ENCODE data around the gene PPP2R2D.

Gene PPP2R2D

GRCh38 chr10:131900350-131901152 is at the start of gene PPP2R2D:
Gene PPP2R2D, plus strand, starts transcription at chr10:131901008. Its CDS starts 141 bp downstream, at chr10:131901149.
- DNase-seq, result peak; percentile 94

DNA sequence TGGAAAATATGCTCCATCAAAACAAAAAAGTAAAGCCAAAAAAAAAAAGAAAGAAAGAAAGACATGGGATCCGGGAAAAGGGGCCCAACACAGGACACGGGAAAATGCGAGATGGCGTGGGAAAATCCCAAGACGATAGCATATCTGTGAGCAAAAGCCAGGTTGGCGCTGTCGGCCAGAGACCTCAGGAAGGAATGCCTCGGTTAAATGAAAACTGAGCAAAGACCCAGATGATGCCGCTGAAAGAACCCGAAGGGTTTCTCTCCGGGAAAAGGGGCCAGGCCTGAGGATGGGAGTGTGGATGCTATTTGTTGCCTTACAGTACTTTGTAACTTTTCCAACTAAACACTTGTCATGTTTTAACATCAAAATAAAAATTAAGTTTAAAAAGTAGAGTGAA is 49.5 kb upstream of the PPP2R2D start:
- no peak for DNase-seq

GRCh38 chr10:131852176-131852822 is 48.5 kb upstream of the PPP2R2D start:
- no peak for DNase-seq

DNA sequence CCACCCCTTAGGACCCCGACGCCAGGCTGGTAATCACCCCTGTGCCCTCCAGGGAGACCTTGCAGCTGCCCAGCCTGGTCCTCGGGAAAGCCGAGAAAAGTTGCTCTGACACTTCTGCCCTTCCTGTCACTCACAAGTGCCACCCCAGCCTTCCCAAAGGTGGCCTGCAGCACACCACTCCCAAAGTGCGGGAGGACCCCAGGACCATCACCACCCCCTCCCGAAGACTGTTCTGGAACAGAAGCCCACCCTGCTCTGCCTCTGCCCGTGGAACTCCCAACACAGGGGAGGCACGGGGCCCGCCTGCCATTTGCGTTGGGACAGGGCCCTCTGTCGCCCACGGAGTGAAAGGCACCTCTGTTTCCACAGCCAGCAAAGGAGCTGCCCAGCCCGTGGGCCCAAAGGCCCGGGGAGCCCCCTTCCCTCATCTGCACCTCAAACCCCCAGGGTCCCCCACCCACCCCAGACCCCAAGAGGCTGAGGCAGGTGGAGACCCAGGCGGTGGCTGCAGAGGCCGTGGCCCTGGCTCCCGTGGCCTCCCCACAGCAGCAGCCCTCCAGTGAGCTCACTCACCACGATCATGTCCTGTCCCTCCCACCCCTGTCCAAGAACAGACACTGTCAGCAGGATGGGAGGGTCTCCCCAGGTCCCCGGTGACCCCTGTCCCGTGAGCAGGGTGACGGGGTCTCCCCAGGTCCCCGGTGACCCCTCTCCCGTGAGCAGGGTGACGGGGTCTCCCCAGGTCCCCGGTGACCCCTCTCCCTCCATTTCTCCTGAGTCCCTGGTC is 47.8 kb upstream of the PPP2R2D start:
- no peak for DNase-seq

- DNase-seq, result no peak
Observed at GRCh38 chr10:131853610-131853964, 47.2 kb upstream of the PPP2R2D start.

DNA sequence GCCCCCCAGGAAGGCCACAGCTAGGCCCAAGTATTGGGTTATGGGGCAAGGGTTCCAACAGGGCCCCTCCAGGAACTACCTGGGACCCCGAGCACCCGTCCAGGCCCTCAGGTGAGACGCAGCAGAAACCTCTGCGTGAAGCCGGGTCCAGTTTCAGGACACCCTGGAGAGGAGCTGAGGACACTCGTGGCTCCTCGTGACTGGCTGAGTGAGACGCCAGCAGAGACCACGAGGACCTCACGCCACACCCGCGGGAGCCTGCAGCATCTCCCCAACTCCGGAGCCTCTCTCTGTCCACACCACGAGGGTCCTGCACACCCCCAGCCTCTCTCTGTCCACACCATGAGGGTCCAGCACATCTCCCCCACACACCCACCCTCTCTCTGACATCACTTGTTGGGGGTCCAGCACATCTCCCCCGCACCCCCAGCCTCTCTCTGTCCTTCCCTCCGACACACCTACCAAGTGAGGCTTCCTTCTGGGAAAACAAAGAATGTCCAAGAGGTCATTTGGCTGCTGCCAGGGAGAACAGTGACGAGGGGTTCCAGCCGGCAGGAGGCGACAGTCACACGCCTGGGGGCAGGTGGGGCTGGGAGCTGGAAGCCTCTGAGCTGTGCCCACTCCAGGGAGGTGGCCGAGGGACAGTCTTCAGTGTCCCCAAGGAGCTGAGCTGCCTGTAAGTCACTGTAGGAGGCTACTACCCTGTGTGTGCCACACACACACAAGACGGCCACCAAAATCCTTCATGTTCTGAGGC is 46.1 kb upstream of the PPP2R2D start:
- no peak for DNase-seq

DNA sequence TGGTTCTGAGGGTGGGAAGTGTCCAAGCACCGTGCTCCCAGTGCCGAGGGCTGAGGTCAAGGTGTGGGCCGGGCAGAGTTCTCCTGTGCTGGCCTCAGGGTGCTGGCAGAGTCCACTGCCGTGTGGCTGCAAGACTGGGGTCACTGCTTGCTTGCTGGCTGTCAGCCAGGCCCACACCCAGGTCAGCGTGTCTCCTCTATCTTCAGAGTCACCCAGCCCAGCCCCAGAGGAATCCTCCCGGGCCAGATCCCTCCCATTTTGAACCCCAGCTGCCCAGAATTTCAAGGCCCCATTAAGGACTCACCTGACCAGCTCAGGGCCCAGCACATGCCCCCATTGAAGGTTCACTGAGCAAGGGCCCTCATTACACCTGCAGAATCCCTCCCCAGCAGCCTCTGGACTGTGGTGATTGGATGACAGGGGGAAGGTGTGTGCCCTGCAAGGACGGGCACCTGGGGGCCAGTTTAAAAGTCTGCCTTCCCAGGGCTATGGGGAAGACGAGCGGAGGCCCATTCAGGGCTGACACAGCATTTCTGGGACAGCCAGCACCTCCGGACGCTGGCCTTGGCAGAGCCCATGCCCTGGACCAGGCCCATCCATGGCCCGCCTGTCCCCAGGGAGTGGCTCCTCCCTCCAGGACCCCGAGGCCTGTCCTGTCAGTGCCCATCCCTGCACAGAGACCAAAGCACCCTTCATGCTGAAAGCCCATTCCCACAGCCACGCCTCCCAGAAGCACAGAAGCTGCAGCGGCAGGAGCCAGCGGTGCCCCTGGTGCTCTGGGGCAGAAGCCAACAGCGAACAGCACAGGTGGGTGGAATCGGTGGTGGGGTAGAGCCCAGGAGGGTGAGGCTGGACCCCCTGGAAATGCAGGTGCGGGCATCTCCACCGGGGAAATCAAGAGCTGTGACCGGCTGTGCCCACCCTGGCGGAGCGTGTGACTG is 45.1 kb upstream of the PPP2R2D start:
- no peak for DNase-seq

DNA sequence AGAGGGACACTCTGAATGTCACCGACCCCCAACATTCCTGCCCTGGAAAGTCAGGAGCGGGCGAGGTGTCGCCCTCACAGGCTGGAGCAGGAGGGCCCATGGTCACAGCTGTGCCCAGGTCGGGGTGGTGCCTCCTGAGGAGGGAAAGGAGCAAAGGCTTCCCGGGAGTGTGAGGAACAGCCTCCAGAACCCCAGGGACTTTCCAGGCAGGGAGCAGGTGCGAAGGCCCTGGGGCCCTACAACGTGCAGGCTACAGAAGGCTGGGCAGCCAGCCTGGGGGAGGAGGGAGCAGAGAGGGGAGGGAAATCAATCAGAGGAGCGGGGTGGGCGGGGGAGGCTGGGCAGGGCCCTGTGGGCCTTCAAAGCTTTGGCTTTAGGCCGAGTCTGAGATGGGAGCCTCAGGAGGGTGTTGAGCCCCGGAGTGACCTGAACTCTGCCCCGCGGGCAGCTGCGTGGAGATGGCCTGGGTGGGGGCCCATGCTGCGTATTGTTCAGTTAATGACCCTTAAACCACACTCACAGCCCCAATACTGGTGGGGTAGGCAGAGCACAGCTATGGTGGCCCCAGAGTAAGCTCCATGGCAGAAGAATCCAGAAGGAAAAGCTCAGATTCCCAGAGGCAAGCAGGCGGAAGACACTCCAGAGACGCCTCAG is 44.2 kb upstream of the PPP2R2D start:
- DNase-seq, result no peak

- no peak for DNase-seq
Observed at GRCh38 chr10:131857156-131858117, 43.4 kb upstream of the PPP2R2D start.

DNA sequence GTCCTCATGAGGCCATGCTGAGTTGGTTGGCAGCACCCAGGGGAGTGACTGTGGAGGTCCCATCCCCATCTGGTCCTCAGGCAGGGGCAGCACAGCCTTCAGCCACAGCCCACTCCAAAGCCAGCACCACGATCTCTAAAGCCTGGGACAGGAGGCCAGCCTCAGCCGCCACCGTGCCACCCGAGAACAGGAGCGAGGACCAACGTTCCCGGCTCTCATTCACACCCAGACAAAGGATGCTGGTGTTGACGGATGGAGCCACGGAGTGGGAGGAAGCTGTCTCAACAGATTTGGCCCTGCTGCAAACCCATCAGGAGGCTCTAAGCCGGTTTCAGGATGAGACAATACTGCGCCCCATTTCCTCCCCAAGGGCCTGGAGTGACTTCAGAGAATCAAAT is 42.7 kb upstream of the PPP2R2D start:
- no peak for DNase-seq

DNA sequence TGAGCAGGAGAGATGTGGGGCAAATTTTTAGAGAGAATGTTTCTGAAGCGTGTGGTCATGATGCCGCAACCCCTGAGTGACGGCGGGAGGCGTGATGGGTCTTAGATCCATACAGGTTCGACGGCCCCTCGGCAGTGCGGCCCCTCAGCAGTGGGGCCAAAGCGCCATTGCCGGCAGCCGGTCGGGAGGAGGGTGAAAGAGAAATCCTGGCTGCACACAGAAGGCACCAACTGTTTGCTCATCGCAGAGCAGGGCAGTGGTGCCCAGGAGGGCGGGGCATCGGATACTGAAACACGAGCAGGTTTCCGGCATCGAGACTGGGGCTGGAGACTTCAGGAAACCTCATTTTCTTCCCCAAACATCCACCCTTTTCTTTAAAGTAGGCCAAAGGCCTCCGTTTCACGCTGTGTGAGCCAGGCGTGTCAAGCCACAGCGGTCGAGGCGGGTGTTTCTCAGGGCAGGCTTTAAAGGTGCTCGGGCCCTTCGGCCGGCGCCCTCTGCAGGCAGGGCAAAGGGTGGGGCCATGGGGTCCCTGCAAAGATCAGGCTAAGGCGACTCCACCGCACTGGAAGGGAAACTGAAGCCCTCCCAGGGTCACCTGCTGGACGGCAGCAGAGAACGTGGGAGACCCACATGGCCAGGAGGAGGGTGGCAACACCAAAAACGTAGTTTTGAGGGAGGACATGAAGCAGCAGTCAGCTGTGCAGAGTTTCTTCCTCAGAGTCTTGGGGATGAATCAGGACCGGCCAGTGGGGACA is 42.0 kb upstream of the PPP2R2D start:
- no peak for DNase-seq

DNA sequence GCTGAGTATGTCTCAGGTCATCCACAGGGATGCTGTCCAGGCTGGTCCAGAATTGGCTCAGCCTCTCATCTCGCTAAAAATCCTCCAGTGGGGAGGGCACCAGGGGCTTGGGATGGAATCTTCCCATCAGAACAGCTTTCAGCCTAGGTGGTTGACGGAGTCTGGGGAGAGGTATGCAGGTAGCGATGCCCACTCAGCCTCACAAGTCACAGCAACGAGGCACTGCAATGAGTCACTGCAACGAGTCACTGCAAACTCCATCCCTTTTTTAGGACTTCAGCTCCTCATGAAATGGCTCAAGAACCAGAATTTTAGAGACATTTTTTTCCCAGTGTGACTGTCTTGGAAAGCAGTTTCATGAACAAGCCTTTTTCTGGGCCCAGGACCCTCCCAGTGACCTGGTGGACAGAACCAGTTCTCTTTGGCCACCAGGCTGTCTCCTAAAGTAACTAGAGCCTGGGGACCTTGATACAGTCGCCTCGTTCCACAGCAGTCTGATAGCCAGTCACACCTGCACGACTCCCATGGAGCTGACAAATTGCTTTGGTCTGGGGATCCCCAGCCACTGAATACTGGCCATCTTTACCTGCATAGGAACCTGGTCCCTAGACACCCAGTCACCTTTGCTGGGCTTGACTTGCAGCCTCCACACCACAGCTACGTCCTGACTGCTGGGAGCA is 41.3 kb upstream of the PPP2R2D start:
- no peak for DNase-seq

GRCh38 chr10:131860311-131860710 is 40.5 kb upstream of the PPP2R2D start:
- no peak for DNase-seq

GRCh38 chr10:131860806-131861440 is 39.9 kb upstream of the PPP2R2D start:
- DNase-seq, result no peak

DNA sequence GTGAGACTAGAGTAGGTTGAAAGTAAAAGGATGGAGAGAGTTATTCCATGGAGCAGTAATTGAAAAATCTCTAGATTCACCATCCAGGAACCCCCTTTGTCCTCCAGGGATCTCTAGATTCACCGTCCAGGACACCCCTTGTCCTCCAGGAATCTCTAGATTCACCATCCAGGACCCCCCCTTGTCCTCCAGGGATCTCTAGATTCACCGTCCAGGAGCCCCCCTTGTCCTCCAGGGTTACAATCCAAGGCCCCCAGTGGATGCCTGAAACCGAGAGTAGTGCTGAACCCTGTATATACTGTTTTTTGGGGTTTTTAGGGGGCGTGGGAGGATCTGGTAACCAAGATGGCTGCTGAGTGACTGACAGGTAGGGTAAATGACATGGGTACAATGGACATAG is 38.3 kb upstream of the PPP2R2D start:
- no peak for DNase-seq

- no peak for DNase-seq
Observed at GRCh38 chr10:131865223-131865917, 35.4 kb upstream of the PPP2R2D start.

GRCh38 chr10:131866673-131867072 is 34.1 kb upstream of the PPP2R2D start:
- DNase-seq, result no peak

Data from left hindlimb (tissue), 1 donor.